RWPE2 (cell line): ENCODE data around the gene ASB2.

Experiments
- ATAC-seq: fragments of 200-7000 bp; cut with Tn5 transposase; 3 replicates; pipeline ENCODE4 v1.9.1; 2021; ENCODE audit warnings: low read depth
- DNase-seq: peaks from one replicate; pipeline ENCODE4 v3.0.0-alpha.2; 2020; ENCODE audit warnings: low spot score
- H3K27ac ChIP-seq: fragments of 450-650 bp; 2 replicates; pipeline ENCODE4 v1.5.1; 2017; ENCODE audit warnings: mild to moderate bottlenecking; ENCODE audit not compliant: poor library complexity, severe bottlenecking
- H3K27me3 ChIP-seq: fragments of 250-450 bp; sonication (Bioruptor Pico); 2 replicates; pipeline ENCODE4 v1.5.1; 2021; ENCODE audit warnings: mild to moderate bottlenecking, moderate library complexity; ENCODE audit not compliant: insufficient read depth, poor library complexity, severe bottlenecking
- H3K36me3 ChIP-seq: fragments of 250-450 bp; sonication (Bioruptor Pico); 2 replicates; pipeline ENCODE4 v1.5.1; 2020; ENCODE audit warnings: low read depth, mild to moderate bottlenecking, moderate library complexity
- H3K4me1 ChIP-seq: fragments of 250-450 bp; sonication (Bioruptor Pico); 2 replicates; pipeline ENCODE4 v1.5.1; 2021; ENCODE audit warnings: mild to moderate bottlenecking, moderate library complexity; ENCODE audit not compliant: insufficient read depth, poor library complexity, severe bottlenecking
- H3K4me3 ChIP-seq: fragments of 250-450 bp; sonication (Bioruptor Pico); 2 replicates; pipeline ENCODE4 v1.5.1; 2021; ENCODE audit warnings: mild to moderate bottlenecking, moderate library complexity; ENCODE audit not compliant: severe bottlenecking
- H3K9me3 ChIP-seq: fragments of 250-450 bp; sonication (Bioruptor Pico); 2 replicates; pipeline ENCODE4 v1.5.1; 2021; ENCODE audit warnings: mild to moderate bottlenecking, moderate library complexity; ENCODE audit not compliant: severe bottlenecking
- CTCF ChIP-seq: fragments of 450-650 bp; IDR thresholded peaks from one replicate; pipeline ENCODE4 v1.5.1; 2017; ENCODE audit warnings: mild to moderate bottlenecking, moderate library complexity; ENCODE audit not compliant: poor library complexity, severe bottlenecking

ASB2 gene

DNA sequence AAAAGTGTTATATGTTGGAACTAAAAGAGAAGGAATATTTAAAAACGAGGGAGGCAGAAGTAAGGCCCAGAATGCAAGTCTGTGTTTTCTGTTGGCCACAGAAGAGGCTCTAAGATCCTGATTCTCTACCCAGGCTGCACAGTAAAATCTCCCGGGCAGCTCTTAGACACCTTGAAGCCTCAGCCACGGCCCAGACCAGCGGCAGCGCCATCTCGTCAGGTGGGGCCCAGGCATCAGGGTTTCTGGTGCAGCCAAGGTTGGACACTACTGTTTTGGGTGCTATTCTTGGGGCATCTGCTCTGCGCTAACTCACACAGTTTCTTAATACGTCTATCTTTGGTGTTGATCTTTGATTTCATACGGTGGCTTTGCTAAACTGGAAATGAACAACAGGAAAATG, 32.4 kb downstream of the ASB2 start:
- DNase-seq, result no peak
- H3K36me3 ChIP-seq, result no peaks in the 10 kb centered on the region
- ATAC-seq, result no peak
- no peak for TF ChIP-seq CTCF
- H3K9me3 ChIP-seq, result no peaks in the 10 kb centered on the region
- H3K4me1 ChIP-seq, result peaks cover 24% of the 10 kb centered on the region
- H3K27ac ChIP-seq, result no peak overlapping the region
- no peak overlapping the region for H3K4me3 ChIP-seq
- H3K27me3 ChIP-seq, result no peaks in the 10 kb centered on the region

DNA sequence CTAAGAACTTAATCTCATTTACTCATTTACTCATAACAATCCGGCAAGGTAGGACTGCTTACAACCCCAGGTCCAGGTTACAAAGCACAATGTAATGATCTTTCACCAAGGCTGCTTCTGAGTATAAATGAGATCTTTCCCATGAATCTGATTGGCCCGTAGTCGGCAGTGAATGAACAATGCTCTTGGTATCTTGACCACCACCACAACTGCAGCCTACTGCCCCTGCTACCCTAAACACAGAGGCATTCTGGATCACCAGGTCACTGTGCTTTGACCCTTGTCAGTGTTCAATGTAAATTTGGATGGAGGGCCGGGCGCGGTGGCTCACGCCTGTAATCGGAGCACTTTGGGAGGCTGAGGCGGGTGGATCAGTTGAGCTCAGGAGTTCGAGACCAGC, 33.3 kb downstream of the ASB2 start:
- no peak for ATAC-seq
- no peak for TF ChIP-seq CTCF
- H3K4me1 ChIP-seq, result peaks cover 24% of the 10 kb centered on the region

GRCh38 chr14:93941293-93941910, 35.0 kb downstream of the ASB2 start:
- Histone ChIP-seq H3K4me3 (no peak overlapping the region), H3K27ac (peak overlapping the region; percentile 58), H3K4me1 (peaks cover 30% of the 10 kb centered on the region), H3K9me3 (no peaks in the 10 kb centered on the region), H3K27me3 (no peaks in the 10 kb centered on the region), H3K36me3 (no peaks in the 10 kb centered on the region)
- TF ChIP-seq CTCF, result no peak
- ATAC-seq (peak; percentile 68), DNase-seq (no peak)

More for the DNA sequence above, 33.3 kb downstream of the ASB2 start:
- no peaks in the 10 kb centered on the region for H3K9me3 ChIP-seq
- H3K27ac ChIP-seq, result no peak overlapping the region
- H3K36me3 ChIP-seq, result no peaks in the 10 kb centered on the region
- DNase-seq, result no peak
- no peak overlapping the region for H3K4me3 ChIP-seq
- no peaks in the 10 kb centered on the region for H3K27me3 ChIP-seq

DNA sequence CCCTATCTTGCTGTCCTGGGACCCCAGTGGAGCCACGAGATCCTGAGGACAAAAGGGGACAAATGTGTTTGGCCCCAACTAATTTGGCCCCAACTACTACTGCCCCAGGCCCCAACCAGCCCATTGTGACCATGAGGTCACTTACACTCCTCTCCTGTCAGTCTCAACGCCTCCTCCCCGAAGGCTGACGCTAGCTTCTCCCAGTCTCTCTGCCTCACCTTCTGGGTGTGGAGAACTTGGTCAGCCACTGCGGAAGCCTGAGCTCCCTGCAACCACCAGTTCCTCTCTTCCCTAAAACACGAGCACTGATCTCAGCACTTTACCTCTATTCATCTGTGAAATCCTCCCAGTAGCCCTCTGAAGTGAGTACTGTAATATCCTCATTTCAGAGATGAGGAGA, 35.9 kb downstream of the ASB2 start:
- no peak for DNase-seq
- Histone ChIP-seq H3K27ac (peak overlapping the region; percentile 58), H3K4me3 (no peak overlapping the region), H3K36me3 (no peaks in the 10 kb centered on the region), H3K27me3 (no peaks in the 10 kb centered on the region), H3K9me3 (no peaks in the 10 kb centered on the region), H3K4me1 (peaks cover 26% of the 10 kb centered on the region)
- no peak for TF ChIP-seq CTCF
- ATAC-seq, result no peak
